ENCODE results near the gene NPLOC4.
"Not testable (repeated sequence)": the region's sequence is repeated elsewhere in the genome, so short reads cannot be mapped to it uniquely, and the experiment has no call there.

The NPLOC4 gene

GRCh38 chr17:81589612-81590011 is 47.3 kb downstream of the NPLOC4 start:
- Histone ChIP-seq H3K9me3 (no peaks in the 10 kb centered on the region), H3K27ac (no peak overlapping the region), H3K4me1 (no peaks in the 10 kb centered on the region), H3K4me3 (no peak overlapping the region), H3K27me3 (no peaks in the 10 kb centered on the region), H3K36me3 (peaks cover 75 to 98% (median 90%) of the 10 kb centered on the region in 3 donors)
- TF ChIP-seq CTCF (IDR thresholded peaks at IDR 0.05), result no peak
- DNase-seq, result no peak
- intact Hi-C loops (cut with DNase I; ENCODE audit: low total_unique reads), result loop anchor here (10.0 kb wide), 1 partner anchor 465 kb away; no protein-coding TSS in a partner anchor

- no peak overlapping the region for H3K27ac ChIP-seq
- H3K36me3 ChIP-seq, result peaks cover 84 to 96% (median 87%) of the 10 kb centered on the region in 3 donors
- no peaks in the 10 kb centered on the region for H3K4me1 ChIP-seq
- intact Hi-C loops (cut with DNase I; ENCODE audit: low total_unique reads), result loop anchor here (10.0 kb wide), 1 partner anchor 461 kb away; no protein-coding TSS in a partner anchor
- no peak overlapping the region for H3K4me3 ChIP-seq
- TF ChIP-seq CTCF (IDR thresholded peaks at IDR 0.05), result no peak
- DNase-seq, result no peak
- H3K9me3 ChIP-seq, result no peaks in the 10 kb centered on the region
- no peaks in the 10 kb centered on the region for H3K27me3 ChIP-seq
These were observed 50.8 kb downstream of the NPLOC4 start for GRCh38 chr17:81586096-81586495.

- H3K4me3 ChIP-seq, H3K4me1 ChIP-seq, DNase-seq, H3K27me3 ChIP-seq, H3K27ac ChIP-seq, H3K9me3 ChIP-seq: not testable (repeated sequence)
- peaks cover 75 to 95% (median 78%) of the 10 kb centered on the region in 3 donors for H3K36me3 ChIP-seq
- intact Hi-C loops (cut with DNase I; ENCODE audit: low total_unique reads), result loop anchor here (10.0 kb wide), 1 partner anchor 460 kb away; no protein-coding TSS in a partner anchor
These were observed 52.1 kb downstream of the NPLOC4 start for GRCh38 chr17:81584771-81585170.

- no peaks in the 10 kb centered on the region for H3K27me3 ChIP-seq
- no peak for TF ChIP-seq CTCF (IDR thresholded peaks at IDR 0.05)
- intact Hi-C loops (cut with DNase I; ENCODE audit: low total_unique reads), result loop anchor here (10.0 kb wide), 1 partner anchor 459 kb away; no protein-coding TSS in a partner anchor
- no peaks in the 10 kb centered on the region for H3K4me1 ChIP-seq
- H3K4me3 ChIP-seq, result no peak overlapping the region
- no peak overlapping the region for H3K27ac ChIP-seq
- no peak for DNase-seq
- H3K9me3 ChIP-seq, result no peaks in the 10 kb centered on the region
- peaks cover 65 to 95% (median 71%) of the 10 kb centered on the region in 3 donors for H3K36me3 ChIP-seq
These were observed 53.1 kb downstream of the NPLOC4 start for GRCh38 chr17:81583589-81584342.

GRCh38 chr17:81582749-81583148 is 54.2 kb downstream of the NPLOC4 start:
- Histone ChIP-seq H3K27ac (no peak overlapping the region), H3K27me3 (no peaks in the 10 kb centered on the region), H3K9me3 (no peaks in the 10 kb centered on the region), H3K36me3 (peaks cover 55 to 92% (median 61%) of the 10 kb centered on the region in 3 donors), H3K4me1 (peaks cover 4 to 6% (median 5%) of the 10 kb centered on the region in 4 donors), H3K4me3 (no peak overlapping the region)
- DNase-seq, result no peak
- TF ChIP-seq CTCF (IDR thresholded peaks at IDR 0.05), result no peak
- intact Hi-C loops (cut with DNase I; ENCODE audit: low total_unique reads), result loop anchor here (10.0 kb wide), 1 partner anchor 458 kb away; no protein-coding TSS in a partner anchor

- intact Hi-C loops (cut with DNase I; ENCODE audit: low total_unique reads), result loop anchor here (10.0 kb wide), 1 partner anchor 458 kb away; no protein-coding TSS in a partner anchor
- peaks cover 54 to 90% (median 59%) of the 10 kb centered on the region in 3 donors for H3K36me3 ChIP-seq
These were observed 54.6 kb downstream of the NPLOC4 start for GRCh38 chr17:81582341-81582740.

More at GRCh38 chr17:81582341-81582740, 54.6 kb downstream of the NPLOC4 start:
- no peak for TF ChIP-seq CTCF (IDR thresholded peaks at IDR 0.05)
- DNase-seq, result no peak
- Histone ChIP-seq H3K27ac (no peak overlapping the region), H3K4me1 (peaks cover 5 to 10% (median 9%) of the 10 kb centered on the region in 4 donors), H3K27me3 (no peaks in the 10 kb centered on the region), H3K9me3 (no peaks in the 10 kb centered on the region), H3K4me3 (no peak overlapping the region)

Measured in tibial artery (tissue), 4 donors.